HEK293T (cell line): ENCODE results near the gene MCF2L.

Source experiments
- CTCF ChIA-PET: fragments of 350-600 bp; formaldehyde crosslinking; extraction: SDS; loops from one replicate; lab custom pipeline; 2021; ENCODE audit warnings: antibody characterized with exemption, inconsistent platforms; lab: Yijun Ruan, JAX
- POLR2A ChIA-PET: fragments of 350-600 bp; formaldehyde crosslinking; extraction: SDS; loops from one replicate; lab custom pipeline; 2020; ENCODE audit warnings: antibody characterized with exemption, inconsistent platforms; lab: Yijun Ruan, JAX
- DNase-seq: peaks from one replicate; pipeline ENCODE4 v3.0.0; 2012; ENCODE audit warnings: mixed read lengths; ENCODE audit errors: extremely low spot score
- ARNT ChIP-seq: fragments of 450-650 bp; IDR thresholded peaks from 2 replicates; pipeline ENCODE4 v1.6.1; 2017; ENCODE audit warnings: mild to moderate bottlenecking
- BHLHE40 ChIP-seq: fragments of 450-650 bp; IDR thresholded peaks from 2 replicates; pipeline ENCODE4 v1.6.1; 2016; ENCODE audit warnings: mild to moderate bottlenecking, moderate library complexity, borderline replicate concordance
- CTBP1 ChIP-seq: fragments of 450-650 bp; IDR thresholded peaks from 2 replicates; pipeline ENCODE4 v1.6.1; 2016; ENCODE audit warnings: borderline replicate concordance
- ELF4 ChIP-seq: fragments of 450-650 bp; IDR thresholded peaks from 2 replicates; pipeline ENCODE4 v1.6.1; 2017; ENCODE audit warnings: antibody characterized with exemption
- FOXA1 ChIP-seq: fragments of 450-650 bp; IDR thresholded peaks from 2 replicates; pipeline ENCODE4 v1.6.1; 2016; ENCODE audit warnings: mild to moderate bottlenecking
- FOXK2 ChIP-seq: fragments of 450-650 bp; IDR thresholded peaks from 2 replicates; pipeline ENCODE4 v1.6.1; 2016; ENCODE audit warnings: mild to moderate bottlenecking
- FOXM1 ChIP-seq: fragments of 450-650 bp; IDR thresholded peaks from 2 replicates; pipeline ENCODE4 v1.6.1; 2017; ENCODE audit warnings: mild to moderate bottlenecking, borderline replicate concordance
- HDGF ChIP-seq: fragments of 450-650 bp; IDR thresholded peaks from 2 replicates; pipeline ENCODE4 v1.6.1; 2017; ENCODE audit warnings: antibody characterized with exemption, borderline replicate concordance
- L3MBTL2 ChIP-seq: fragments of 450-650 bp; conservative IDR thresholded peaks from 2 replicates; pipeline ENCODE4 v1.6.1; 2016; ENCODE audit warnings: mild to moderate bottlenecking
- LEF1 ChIP-seq: fragments of 450-650 bp; IDR thresholded peaks from 2 replicates; pipeline ENCODE4 v1.6.1; 2017; ENCODE audit warnings: mild to moderate bottlenecking, borderline replicate concordance
- NFRKB ChIP-seq: fragments of 450-650 bp; IDR thresholded peaks from 2 replicates; pipeline ENCODE4 v1.6.1; 2016; ENCODE audit warnings: mild to moderate bottlenecking, moderate library complexity
- PKNOX1 ChIP-seq: fragments of 450-650 bp; IDR thresholded peaks from 2 replicates; pipeline ENCODE4 v1.6.1; 2016
- SP1 ChIP-seq: fragments of 450-650 bp; IDR thresholded peaks from 2 replicates; pipeline ENCODE4 v1.6.1; 2017
- SUZ12 ChIP-seq: fragments of 450-650 bp; IDR thresholded peaks from 2 replicates; pipeline ENCODE4 v1.6.1; 2016; ENCODE audit warnings: mild to moderate bottlenecking
- TARDBP ChIP-seq: fragments of 450-650 bp; IDR thresholded peaks from 2 replicates; pipeline ENCODE4 v1.6.1; 2016
- ZNF384 ChIP-seq: fragments of 450-650 bp; IDR thresholded peaks from 2 replicates; pipeline ENCODE4 v1.6.1; 2016

The MCF2L gene

GRCh38 chr13:113026391-113026910 is 57.4 kb downstream of the MCF2L start:
- TF ChIP-seq FOXK2 (no peak), PKNOX1 (no peak), LEF1 (no peak), FOXA1 (no peak), ELF4 (no peak)
- ChIA-PET POLR2A (interaction anchor here (0.7 kb wide), 1 partner anchor 182 kb away, joined by 3 read pairs; the partner anchor contains the start of gene PCID2), CTCF (interaction anchor here (1.1 kb wide), 1 partner anchor 84 kb away, joined by 3 read pairs; no protein-coding TSS in a partner anchor)
- DNase-seq, result no peak

- POLR2A ChIA-PET, result no interaction called here
- DNase-seq, result no peak
- TF ChIP-seq SUZ12, result no peak
- TF ChIP-seq PKNOX1, result no peak
- CTCF ChIA-PET, result interaction anchor here (1.1 kb wide), 1 partner anchor 84 kb away, joined by 3 read pairs; no protein-coding TSS in a partner anchor
These were observed 58.1 kb downstream of the MCF2L start for GRCh38 chr13:113027095-113027494.

DNA sequence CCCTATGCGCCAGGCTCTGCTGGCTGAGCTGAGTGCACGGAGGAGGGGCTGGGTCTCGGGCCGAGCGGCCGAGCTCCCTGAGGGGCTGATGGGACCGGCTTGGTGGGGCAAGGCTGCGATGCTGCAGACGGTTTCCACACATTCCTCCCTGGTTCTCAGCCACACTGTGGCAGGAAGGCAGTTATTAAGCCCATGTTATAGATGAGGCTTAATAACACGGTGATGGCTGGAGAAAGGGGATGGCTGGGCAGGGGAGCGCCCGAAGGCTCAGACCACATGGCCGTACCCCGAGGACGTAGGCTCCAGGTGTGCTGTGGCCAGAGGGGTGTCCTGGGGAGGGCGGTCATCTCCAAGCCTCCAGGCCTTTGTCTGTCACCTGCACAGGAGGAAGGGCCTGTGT is 58.6 kb downstream of the MCF2L start:
- TF ChIP-seq ZNF384 (no peak), PKNOX1 (no peak), L3MBTL2 (no peak), ELF4 (no peak), TARDBP (no peak), CTBP1 (no peak), BHLHE40 (no peak), FOXM1 (no peak), SP1 (no peak), ARNT (no peak), SUZ12 (no peak), NFRKB (no peak), FOXA1 (no peak), FOXK2 (no peak), LEF1 (no peak), HDGF (no peak)
- POLR2A ChIA-PET, result no interaction called here
- no peak for DNase-seq
- CTCF ChIA-PET, result no interaction called here

- POLR2A ChIA-PET, result no interaction called here
- DNase-seq, result no peak
- TF ChIP-seq L3MBTL2 (no peak), ZNF384 (no peak), SP1 (no peak), PKNOX1 (no peak), ARNT (no peak), FOXM1 (no peak)
- CTCF ChIA-PET, result interaction anchor here (0.5 to 1.6 kb wide), 3 partner anchors 8 to 50 kb away, joined by 3 to 7 read pairs (median 3); no protein-coding TSS in a partner anchor
These were observed 59.5 kb downstream of the MCF2L start for GRCh38 chr13:113028336-113029060.

DNA sequence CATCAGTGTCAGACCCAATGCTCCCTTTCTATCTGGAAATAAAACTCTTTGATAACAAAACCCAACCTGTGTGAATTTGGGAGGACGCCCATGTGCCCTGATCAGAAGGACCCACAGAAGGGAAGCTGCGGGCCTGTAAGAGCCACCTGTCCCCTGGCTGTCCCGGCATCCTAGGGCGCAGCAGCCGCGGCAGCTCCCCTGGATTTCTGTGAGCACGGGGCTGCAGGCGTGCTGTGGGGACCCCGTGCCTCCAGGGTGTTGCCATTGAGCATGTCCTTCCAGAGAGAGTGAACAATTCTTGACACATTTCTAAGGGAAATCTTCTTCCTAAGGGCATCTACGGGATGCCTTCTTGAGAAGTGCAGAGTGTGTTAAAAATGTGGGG is 60.0 kb downstream of the MCF2L start:
- TF ChIP-seq L3MBTL2, result no peak
- TF ChIP-seq ELF4, result no peak
- TF ChIP-seq FOXA1, result no peak
- no peak for TF ChIP-seq FOXK2
- no peak for TF ChIP-seq LEF1
- no peak for TF ChIP-seq SUZ12
- TF ChIP-seq SP1, result no peak
- TF ChIP-seq NFRKB, result no peak
- no peak for TF ChIP-seq ZNF384
- TF ChIP-seq FOXM1, result no peak
- TF ChIP-seq CTBP1, result no peak
- no peak for TF ChIP-seq TARDBP
- no peak for TF ChIP-seq HDGF
- TF ChIP-seq ARNT, result no peak
- TF ChIP-seq PKNOX1, result no peak
- TF ChIP-seq BHLHE40, result no peak
- ChIA-PET CTCF (interaction anchor here (0.5 to 1.6 kb wide), 4 partner anchors 8 to 86 kb away, joined by 3 to 7 read pairs (median 4); no protein-coding TSS in a partner anchor), POLR2A (no interaction called here)
- no peak for DNase-seq
